Hematopoietic multipotent progenitor cell treated with erythropoietin and hydrocortisone succinate and interleukin-3 and kit ligand, for 8 days (in vitro differentiated cells): ENCODE measurements around the gene RUNX1.

Source experiments
- DNase-seq: peaks from one replicate; pipeline ENCODE4 v3.0.0-alpha.2; 2015

RUNX1 gene

GRCh38 chr21:34914239-34914638, 134.9 kb downstream of the RUNX1 start:
- no peak for DNase-seq

- DNase-seq, result no peak
Measured at GRCh38 chr21:34913811-34914210, 135.3 kb downstream of the RUNX1 start.

- no peak for DNase-seq
Measured at GRCh38 chr21:34912022-34912945, 136.8 kb downstream of the RUNX1 start.

GRCh38 chr21:34911360-34911759, 137.7 kb downstream of the RUNX1 start:
- peak; percentile 33 for DNase-seq

- no peak for DNase-seq
Measured at GRCh38 chr21:34910396-34910795, 138.7 kb downstream of the RUNX1 start.

- peak; percentile 48 for DNase-seq
Measured at GRCh38 chr21:34909492-34910292, 139.4 kb downstream of the RUNX1 start.

- DNase-seq, result peak; percentile 98
Measured at GRCh38 chr21:34908419-34909055, 140.6 kb downstream of the RUNX1 start.

- peak; percentile 32 for DNase-seq
Measured at GRCh38 chr21:34907461-34908418, 141.4 kb downstream of the RUNX1 start.

GRCh38 chr21:34906401-34906800, 142.7 kb downstream of the RUNX1 start:
- DNase-seq, result peak; percentile 22

GRCh38 chr21:34905218-34905537, 143.9 kb downstream of the RUNX1 start:
- no peak for DNase-seq

GRCh38 chr21:34904526-34905217, 144.4 kb downstream of the RUNX1 start:
- no peak for DNase-seq

GRCh38 chr21:34900376-34900775, 148.7 kb downstream of the RUNX1 start:
- DNase-seq, result no peak

GRCh38 chr21:34899760-34900159, 149.3 kb downstream of the RUNX1 start:
- DNase-seq, result no peak

- DNase-seq, result no peak
Measured at GRCh38 chr21:34899302-34899701, 149.8 kb downstream of the RUNX1 start.

GRCh38 chr21:34897828-34898227, 151.3 kb downstream of the RUNX1 start:
- DNase-seq, result no peak

GRCh38 chr21:34894401-34894800, 154.7 kb downstream of the RUNX1 start:
- no peak for DNase-seq

- DNase-seq, result peak; percentile 55
Measured at GRCh38 chr21:34892209-34892608, 156.9 kb downstream of the RUNX1 start.

- DNase-seq, result no peak
Measured at GRCh38 chr21:34891613-34891943, 157.5 kb downstream of the RUNX1 start.

- peak; percentile 70 for DNase-seq
Measured at GRCh38 chr21:34890724-34891612, 158.1 kb downstream of the RUNX1 start.

GRCh38 chr21:34890470-34890723, 158.7 kb downstream of the RUNX1 start:
- DNase-seq, result no peak
